ENCODE results near the gene MBIP.
"Not testable (repeated sequence)": the region's sequence is repeated elsewhere in the genome, so short reads cannot be mapped to it uniquely, and the experiment has no call there.

Gene MBIP, protein sequence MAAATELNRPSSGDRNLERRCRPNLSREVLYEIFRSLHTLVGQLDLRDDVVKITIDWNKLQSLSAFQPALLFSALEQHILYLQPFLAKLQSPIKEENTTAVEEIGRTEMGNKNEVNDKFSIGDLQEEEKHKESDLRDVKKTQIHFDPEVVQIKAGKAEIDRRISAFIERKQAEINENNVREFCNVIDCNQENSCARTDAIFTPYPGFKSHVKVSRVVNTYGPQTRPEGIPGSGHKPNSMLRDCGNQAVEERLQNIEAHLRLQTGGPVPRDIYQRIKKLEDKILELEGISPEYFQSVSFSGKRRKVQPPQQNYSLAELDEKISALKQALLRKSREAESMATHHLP

DNA sequence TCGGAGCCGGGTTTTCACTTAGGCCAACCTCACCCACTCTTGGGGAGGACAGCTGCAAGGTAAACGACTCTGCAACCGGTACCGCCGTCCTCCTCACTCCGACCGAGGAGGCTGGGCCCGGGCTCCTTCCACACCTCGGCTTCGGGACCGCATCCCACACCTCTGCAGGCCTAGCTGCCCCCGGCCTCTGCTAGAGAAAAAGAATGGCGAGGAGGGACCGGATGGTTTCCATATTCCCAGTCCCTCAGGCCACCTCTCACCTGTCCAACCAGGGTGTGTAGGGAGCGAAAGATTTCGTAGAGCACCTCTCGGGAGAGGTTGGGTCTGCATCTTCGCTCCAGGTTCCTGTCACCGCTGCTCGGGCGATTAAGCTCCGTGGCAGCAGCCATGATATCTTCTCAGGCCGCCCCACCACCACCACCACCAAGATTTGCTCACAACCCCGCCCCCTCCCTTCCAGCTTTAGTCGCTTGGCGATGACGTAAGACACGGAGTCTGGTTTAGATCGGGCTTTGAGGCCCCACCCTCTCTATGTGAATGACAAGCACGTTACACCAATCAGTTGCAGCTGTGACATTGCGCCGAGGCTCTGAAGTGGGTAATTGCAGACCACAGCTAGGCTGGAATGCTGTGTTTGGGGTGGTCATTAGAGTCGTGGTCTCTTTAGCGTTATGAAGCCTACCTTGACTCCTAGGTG lies at the start of gene MBIP:
Gene MBIP (minus strand): TSS at position 438 of the 697 bp plus-strand sequence. CDS start 49 bp downstream, at position 389.
- peak; percentile 91 for DNase-seq

DNA sequence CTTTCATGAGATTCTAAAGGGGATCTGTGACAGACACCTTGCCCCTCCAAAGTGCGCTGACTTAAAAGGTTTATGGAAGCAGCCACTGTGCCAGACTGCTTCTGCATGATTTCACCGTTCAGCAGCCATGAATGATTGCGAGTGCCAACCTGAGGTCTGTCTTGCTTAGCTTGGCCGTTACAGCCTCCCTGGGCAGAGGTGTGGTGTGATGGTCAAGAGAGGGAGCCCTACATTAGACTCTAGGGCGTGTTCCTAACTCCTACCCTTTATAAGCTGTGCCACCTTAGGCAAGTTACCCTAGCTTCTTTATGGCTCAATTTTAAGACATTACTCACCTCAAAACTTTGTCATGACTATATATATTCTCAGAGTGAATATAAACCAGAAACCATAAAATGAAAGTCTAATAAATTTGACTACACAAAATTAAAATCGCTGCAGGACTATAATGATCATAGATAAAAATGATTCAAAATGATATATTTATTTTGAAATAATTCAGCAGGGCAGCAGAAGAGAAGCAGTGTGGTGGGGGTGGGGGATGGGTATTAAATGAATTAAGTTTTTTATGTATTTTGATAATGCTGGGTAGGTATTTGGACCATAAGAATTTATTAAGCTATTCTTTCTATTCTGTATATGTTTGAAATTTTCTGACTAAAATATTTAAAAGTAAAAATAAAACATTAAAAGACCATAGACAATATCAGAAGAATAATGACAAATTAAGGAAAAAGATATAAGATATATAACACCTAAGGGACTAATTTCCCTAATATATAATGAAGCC lies 47.7 kb upstream of the MBIP start:
- DNase-seq = no peak

DNA sequence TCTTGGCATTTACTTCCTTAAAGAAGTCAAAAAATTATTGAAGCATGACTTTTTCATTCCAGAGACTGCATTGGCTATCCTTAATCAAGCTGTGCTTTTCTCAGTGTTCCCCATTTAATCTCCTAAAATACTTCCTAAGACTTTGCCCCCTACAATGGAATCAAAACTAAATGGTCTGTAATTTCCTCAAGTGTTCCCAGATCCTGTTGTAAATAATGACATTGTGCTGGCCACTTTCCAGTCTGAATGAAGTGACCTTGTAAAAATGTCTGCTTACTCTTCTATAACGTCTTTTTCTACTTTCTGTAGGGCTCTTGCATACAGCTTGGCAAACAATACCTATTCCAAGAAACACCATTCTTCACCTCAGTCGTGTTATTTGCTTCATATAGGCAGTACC lies 45.3 kb upstream of the MBIP start:
- no peak for DNase-seq

DNA sequence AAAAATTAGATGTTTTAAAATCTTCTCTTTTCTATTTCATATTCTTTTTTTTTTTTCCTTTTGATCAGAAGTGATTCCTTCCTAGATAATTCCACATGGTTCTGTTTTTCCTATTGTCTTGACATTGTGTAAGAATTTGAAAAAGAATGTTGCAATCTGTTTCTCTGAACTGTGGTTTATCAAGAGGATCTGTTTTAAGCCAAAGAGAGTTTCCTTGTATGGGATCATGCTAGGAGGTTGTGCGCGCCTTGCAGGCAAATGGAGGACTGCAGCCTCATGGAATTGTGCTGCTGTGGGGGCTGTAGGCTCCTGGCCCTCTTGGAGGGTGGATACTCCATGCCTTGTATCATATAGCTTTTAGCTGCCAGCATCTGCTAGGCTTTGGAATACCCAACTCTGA lies 43.3 kb upstream of the MBIP start:
- no peak for DNase-seq

DNA sequence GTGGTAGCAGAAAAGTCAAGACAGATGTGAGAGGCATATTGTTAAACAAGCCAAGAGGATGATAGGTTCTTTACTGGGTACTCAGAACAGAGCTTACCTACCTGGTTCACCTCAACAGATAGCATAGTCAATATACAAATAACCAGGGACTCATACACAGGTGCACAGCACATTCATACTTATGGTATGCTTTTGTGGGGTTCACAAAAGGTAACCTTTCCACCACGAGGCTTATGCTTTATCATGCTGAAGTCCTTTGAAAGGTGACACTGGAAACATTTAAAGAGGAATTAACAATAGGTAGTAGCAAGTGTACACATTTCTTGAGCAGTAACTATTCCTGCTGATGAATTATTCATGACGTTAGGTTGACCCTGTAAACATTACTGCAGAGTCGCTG lies 42.2 kb upstream of the MBIP start:
- no peak for DNase-seq

DNA sequence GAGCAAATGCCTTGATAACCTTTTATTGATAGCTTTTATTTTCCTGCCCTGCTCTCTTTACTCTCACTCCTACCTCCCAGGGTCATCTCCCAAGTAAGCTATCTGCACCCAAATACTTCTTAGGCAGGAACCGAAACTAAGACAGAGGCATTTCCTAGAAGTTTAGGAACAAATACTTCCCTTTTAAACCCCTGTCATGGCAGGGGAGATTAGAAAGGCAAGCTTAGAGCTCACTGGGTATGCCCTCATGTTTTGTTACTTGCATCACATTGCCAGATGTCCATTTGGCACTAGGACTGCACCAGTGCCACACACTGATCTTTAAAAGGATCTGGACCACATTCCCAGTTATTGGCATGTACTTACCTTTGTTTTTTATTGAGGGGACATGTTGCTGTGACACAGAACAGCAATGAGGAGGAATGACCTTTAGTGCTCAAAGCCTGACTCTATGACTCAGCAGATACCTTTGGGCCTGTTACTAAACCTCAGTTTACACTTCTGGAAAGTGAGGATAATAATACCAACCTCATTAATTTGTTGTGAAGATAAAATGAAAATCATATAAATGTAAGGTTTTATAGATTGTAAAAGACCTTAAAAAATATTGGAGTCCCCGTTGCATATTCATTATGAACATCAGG lies 40.9 kb upstream of the MBIP start:
- no peak for DNase-seq

DNA sequence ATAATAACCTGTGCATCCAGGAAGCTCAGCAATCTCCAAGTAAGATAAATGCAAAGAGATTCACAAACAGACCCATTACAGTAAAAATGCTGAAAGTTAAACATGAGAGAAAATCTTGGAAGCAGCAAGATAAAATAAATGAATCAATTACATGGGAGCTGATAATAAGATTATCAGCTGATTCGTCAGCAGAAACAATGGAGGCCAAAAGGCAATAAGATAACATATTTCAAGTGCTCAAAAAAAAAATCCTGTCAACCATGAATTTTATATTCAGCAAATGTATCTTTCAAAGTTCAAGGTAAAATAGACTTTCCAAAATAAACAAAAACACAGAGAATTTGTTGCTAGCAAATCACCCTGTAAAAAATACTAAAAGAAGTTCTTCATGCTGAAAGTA lies 36.4 kb upstream of the MBIP start:
- DNase-seq = no peak

DNA sequence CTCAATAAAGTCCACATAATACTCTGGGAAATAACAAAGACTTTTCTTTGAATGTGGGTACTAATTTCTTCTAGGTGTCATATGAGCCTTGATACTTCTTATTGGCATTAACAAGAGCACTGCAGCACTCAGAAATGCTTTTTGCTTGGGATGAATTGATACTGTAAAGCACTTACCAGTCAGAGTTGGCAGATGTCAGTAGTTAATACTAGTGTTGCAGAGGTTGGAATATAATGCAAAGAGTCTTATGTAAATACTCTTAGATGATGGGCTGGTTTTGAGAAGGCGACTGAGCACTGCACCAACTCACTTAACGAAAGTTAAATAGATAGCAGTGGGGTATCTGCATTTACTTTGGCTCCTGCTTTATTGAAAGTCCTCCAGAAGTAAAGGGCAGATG lies 25.6 kb upstream of the MBIP start:
- DNase-seq = no peak

DNA sequence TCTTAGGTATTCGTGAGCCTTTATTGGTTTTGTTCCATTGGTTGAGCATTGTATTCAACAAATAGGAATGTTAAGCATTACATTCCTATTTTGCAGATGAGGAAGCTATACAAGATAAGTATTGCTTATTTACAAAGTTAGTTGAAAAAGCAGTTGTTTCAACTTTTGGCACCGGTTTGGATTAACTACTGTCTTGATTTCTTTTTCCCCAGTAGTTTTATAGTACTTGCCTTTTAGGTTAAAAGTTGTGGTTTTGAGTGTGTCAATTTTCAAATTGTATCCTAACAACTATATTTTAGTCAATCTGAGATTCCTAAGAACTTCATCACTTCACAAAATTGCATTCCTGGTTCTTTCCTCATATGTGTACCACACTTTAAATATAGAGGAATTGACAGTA lies 23.8 kb upstream of the MBIP start:
- no peak for DNase-seq

DNA sequence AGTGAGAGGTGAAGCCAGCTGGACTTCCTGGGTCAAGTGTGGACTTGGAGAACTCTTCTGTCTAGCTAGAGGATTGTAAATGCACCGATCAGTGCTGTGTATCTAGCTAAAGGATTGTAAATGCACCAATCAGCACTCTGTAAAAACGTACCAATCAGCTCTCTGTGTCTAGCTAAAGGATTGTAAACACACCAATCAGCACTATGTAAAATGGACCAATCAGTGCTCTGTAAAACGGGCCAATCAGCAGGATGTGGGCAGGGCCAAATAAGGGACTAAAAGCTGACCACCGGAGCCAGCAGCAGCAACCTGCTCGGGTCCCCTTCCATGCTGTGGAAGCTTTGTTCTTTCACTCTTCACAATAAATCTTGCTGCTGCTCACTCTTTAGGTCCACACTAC lies 21.4 kb upstream of the MBIP start:
- DNase-seq = not testable (repeated sequence)

DNA sequence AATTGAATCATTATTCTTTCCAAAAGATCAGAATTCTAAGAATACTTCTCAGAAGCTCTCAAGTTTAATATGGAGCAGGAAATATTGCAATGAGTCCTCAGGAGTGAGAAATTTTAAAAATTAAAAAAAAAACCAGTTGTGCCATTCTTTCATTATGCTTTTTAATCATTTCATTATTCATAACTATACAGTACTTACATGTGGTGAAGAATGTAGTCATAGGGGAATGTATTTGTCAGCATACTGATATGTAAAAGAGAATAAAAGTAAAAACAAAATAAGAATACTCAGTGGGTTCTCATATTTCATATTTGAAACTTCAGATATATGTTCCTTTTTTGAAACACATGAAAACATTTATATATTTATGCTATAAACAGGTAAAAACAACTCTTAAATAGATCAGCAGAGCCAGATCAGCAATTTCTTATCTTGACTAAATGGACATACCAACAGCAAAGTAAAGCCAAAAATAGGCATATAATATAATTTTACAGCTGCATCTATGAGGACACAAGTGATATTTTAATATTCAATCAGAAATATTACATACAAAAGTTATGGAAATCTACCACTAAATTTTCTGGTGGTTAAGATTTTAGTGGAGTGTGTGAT lies 19.9 kb upstream of the MBIP start:
- no peak for DNase-seq

DNA sequence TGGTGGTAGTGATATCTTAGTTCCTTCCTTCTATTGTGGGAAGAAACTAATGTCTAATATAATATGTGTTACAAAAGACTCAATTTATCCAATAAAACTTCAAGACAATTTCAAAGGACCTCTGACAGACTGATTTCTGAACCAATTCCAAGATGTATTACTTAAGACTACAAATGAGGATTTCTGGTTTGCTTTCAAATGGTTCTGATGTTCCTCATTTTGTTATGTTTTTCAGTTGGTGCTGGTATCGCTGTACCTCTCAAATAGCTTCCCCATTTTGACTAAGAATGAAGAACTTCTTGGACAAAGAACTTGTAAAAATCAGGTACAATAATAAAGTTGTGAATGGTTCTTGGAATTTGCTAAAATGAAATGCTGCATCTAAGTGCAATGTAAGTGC lies 19.4 kb upstream of the MBIP start:
- DNase-seq = no peak

DNA sequence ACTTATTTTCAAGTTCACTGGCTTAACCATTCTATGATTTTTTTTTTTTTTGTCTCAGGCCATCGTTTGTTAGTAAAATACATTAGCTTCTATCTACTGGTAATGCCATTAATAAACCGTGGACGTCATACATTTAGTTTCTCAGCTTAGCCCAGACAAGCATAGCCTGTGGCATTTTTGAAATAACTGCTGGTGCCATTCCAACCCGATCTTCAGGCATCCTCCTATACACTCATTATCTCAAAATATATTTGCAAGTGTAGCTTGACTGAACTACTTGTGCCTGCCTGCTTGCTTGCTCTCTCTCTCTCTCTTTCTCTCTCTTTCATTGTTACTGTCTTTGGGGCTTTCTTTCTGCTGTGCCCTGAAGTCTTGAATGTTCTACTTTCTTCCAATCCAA lies 12.7 kb upstream of the MBIP start:
- DNase-seq = no peak

DNA sequence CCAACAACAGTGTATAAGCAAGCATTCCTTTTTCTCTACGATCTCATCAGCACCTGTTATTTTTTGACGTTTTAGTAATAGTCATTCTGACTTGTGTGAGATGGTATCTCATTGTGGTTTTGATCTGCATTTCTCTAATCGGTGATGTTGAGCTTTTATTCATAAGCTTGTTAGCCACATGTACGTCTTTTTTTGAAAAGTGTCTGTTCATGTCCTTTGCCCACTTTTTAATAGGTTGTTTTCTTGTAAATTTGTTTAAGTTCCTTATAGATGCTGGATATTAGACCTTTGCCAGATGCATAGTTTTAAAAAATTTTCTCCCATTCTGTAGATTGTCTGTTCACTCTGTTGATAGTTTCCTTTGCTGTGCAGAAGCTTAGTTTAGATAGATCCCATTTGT lies 7.1 kb upstream of the MBIP start:
- not testable (repeated sequence) for DNase-seq

DNA sequence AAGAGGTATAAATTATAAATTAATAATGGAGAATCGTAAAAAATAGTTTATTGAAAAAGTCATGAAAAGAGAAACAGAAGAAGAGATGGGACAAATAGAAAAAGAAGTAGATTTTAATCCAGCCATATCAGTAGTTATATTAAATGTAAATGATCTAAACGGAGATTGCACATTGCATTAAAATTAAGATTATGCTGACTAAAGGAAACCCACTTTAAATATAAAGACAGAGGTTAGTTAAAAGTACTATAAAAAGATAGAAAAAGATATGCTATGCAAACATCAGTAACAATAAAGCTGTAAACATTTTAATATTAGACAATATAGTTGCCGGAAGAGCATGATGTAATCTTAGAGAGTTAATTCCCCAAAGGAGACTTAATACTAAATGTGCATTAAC lies 5.4 kb upstream of the MBIP start:
- DNase-seq = no peak

DNA sequence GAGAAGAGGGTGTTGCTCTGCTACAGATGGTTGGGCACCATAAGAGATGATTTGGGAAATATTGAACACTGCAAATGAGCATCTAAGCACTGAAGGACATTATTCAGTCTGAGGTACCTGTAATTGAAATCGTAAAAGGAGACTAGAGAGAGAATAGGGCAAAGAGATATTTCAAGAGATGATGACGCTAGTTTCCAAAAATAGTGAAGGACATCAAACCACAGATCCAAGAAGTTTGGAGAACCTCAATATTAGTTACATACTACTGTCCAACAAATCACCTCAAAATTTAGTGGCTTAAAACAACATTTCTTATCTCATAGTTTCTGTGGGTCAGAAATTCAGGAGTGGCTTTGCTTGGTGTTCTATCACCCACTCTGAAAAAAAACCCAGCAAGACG lies 4.5 kb upstream of the MBIP start:
- DNase-seq = no peak

DNA sequence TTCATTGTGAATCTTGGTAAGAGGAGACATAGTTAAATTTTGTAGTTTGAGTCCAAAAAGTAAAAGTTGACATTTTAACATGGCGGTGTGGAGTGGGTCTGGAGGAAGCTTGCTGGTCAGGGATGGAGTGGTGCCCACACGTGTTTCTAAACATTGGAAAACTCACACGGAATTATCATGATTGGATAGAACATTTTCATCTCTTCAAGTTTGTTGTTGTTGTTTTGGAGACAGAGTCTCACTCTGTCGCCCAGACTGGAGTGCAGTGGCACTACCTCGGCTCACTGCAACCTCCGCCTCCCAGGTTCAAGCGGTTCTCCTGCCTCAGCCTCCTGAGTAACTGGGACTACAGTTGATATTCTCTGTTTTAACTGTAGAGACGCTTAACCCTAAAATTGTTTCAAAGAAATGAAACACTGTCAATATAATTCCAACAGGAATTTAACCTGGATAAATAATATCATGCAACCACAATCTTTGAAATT lies 502 bp upstream of the MBIP start:
- no peak for DNase-seq

DNA sequence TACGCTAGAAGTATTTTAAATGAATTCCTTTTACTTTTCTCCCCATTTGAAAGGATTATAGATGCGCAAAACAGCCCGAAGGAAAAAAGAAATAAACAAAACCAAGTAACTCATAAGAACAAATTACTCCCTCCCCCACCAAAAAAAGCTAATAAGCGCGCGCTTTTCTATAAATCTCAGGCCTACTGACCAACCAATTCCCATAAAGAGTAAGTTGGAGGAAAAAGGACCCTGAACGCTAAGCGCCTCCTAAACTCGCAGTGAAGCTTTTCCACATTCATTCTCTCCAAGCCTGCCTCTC lies 588 bp downstream of the MBIP start:
- no peak for DNase-seq

DNA sequence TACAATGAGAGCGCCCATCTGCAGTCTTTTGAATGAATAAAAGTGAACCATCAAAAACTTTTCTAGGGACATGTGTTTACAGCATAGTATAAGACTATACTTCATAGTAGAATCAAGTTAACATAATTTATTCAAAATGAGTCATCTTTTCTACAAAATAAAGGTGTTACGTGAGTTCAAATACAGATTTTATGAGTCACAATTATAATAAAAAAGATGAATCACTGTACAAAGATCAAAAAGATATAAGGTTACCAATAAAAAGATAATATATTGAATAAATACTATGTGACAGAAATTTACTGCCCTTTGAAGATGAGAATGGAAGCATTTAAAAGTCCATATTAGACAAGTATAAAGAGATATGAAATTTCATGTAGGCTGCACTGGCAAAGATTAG lies 2.8 kb downstream of the MBIP start:
- no peak for DNase-seq

DNA sequence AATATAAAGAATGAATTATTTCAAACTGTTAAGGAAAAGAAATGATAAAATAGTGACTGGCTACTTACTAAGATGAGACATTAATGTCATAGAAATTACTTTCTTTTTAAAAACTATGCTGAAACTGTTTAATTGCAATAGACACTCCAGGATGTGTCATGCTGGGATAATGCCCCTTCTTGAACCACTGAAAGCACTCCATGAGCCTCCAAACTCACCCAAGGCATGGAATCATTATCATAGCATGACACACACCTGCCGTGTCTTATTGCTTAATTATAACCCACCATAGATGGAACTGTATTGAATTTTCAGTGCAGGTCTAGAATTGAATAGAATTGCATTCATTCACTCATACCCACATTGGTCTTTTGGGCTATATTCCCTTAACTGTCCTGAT lies 4.3 kb downstream of the MBIP start:
- no peak for DNase-seq

DNA sequence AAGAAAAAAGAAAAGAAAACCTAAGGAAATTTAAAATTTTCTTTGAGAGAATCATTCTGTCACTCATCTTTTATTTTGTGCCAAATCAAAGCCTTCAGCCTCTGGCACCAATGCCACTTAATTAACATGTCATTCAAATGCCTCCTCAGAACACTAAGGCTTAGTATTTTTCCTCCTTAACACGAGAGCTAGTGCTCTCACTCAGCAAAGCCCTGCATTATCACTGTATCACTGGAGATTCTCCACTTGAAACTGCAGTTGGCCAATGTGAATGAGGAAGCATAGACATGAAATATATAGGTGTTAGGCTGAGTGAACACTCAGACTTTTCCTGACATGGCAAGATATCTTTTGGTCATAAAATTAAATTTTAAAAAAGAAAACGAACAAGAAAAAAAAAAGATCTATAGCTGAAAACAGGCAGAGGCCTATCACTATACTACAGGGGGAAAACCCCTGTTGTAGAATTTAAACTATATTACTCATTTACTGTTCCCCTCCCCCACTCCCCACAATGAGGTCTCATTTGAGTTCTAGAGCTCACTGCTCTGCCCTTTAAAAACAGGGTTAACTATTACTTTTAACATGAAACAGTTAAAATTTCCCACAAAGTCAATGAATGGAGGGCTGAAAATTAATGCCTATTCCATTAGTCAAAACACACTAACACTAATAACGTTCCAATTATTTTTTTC lies 5.1 kb downstream of the MBIP start:
- DNase-seq = no peak

DNA sequence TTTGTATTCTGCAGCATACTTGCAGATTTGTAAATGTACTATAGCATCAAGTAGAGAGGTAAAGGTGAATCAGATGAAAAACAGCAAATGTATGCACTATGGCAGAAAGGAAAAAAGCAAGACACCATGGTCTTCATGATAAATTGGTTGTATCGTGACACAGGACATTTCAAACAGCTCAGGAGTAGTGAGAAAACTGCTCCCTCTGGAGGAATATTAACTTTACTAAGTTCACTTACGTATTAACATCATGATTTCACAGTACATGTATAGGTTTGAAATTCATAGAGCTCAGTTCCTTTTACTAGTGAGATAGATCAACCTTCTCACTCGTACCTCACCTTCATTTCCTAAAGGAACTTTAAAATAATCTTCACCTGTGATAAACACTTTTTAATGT lies 6.5 kb downstream of the MBIP start:
- DNase-seq = no peak
